Activated naive CD4-positive, alpha-beta T cell treated with anti-CD3 and anti-CD28 coated beads, Interleukin-2, amount 10 ng/mL, durations not matched to agents 7 days and 5 days (primary cell): Measurements from ENCODE around the gene ZNF367.
A peak's percentile ranks its signal among the peaks of the same experiment; 100 is the strongest.

Source experiments
- CTCF ChIA-PET: fragments of 350-600 bp; sonication (Branson Sonifier 250); formaldehyde crosslinking; loops from one replicate; lab custom pipeline; 2021; ENCODE audit warnings: antibody characterized with exemption; lab: Charles Lee
- DNase-seq: peaks from one replicate; pipeline ENCODE4 v3.0.0-alpha.2; 2020
- H3K27ac Mint-ChIP-seq: one replicate; pipeline ENCODE4 v1.8.0; 2021; ENCODE audit warnings: mild to moderate bottlenecking, moderate library complexity, mixed read lengths
- H3K27me3 Mint-ChIP-seq: one replicate; pipeline ENCODE4 v1.8.0; 2021; ENCODE audit warnings: mild to moderate bottlenecking, mixed read lengths
- H3K36me3 Mint-ChIP-seq: one replicate; pipeline ENCODE4 v1.8.0; 2021; ENCODE audit warnings: mixed read lengths
- H3K4me1 Mint-ChIP-seq: one replicate; pipeline ENCODE4 v1.8.0; 2021; ENCODE audit warnings: mixed read lengths
- H3K4me3 Mint-ChIP-seq: one replicate; pipeline ENCODE4 v1.8.0; 2021; ENCODE audit warnings: mild to moderate bottlenecking, moderate library complexity, mixed read lengths
- H3K9me3 Mint-ChIP-seq: one replicate; pipeline ENCODE4 v1.8.0; 2021; ENCODE audit warnings: mixed read lengths

The ZNF367 gene

DNA sequence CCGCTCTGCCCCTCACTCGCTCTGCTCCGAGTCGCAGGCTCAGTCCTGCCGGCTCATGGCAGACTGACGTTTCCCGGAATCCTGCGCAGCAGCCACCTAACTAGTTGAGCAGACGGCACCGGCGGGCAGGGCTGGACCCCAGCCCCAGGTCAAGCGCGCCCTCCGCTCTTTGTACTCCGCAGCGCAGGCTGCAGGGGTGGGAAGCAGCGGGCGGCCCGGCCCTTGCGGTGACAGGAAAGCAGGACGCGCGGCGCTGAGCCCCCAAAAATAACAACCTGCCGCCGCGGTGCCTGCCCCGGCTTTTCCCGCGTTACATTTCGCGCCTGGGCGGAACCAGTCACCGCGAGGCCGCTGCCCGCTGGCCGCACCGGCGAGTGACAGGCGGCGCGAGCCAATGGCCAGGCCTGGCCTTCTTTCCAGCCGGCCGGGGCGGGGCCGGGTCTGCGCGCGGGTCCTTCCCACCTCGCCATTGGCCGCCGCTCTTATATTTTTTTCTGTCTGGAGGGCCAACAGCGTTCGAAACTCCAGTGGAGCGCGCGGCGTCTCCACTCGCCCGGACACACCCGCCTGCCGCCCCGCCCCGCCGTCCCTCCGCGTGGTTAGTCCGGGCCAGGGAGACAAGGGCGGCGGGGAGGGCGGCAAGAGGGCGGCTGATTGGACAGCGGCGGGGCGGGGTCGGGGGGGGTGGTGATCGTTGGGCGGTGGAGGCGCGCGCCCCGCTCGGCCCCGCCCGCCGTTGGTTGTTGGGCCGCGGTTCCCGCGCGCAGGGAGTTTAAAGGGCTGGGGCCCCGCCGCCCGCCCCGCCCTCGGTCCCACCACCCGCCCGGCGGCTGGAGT, at the start of gene ZNF367:
TSS of gene ZNF367 (minus strand) at position 288 of the 837 bp plus-strand sequence. CDS start 338 bp downstream, outside the sequence.
- peak; percentile 98 for DNase-seq
- CTCF ChIA-PET = no interaction called here
- peak within 1 kb of the TSS; percentile 83 for H3K4me3 Mint-ChIP-seq
- peaks cover 51% of the 10 kb centered on the region for H3K4me1 Mint-ChIP-seq
- H3K27ac Mint-ChIP-seq = peak within 1 kb of the TSS; percentile 98
- no peaks in the 10 kb centered on the region for H3K27me3 Mint-ChIP-seq
- no peaks in the 10 kb centered on the region for H3K9me3 Mint-ChIP-seq
- H3K36me3 Mint-ChIP-seq = peaks cover 10% of the 10 kb centered on the region

- DNase-seq = no peak
- Mint-ChIP-seq H3K4me3 (no peak overlapping the region), H3K27ac (no peak overlapping the region), H3K4me1 (no peaks in the 10 kb centered on the region), H3K36me3 (peaks cover 18% of the 10 kb centered on the region), H3K9me3 (no peaks in the 10 kb centered on the region), H3K27me3 (no peaks in the 10 kb centered on the region)
- CTCF ChIA-PET = no interaction called here
Measured at GRCh38 chr9:96467784-96468183, 49.6 kb upstream of the ZNF367 start.

- CTCF ChIA-PET = no interaction called here
- no peaks in the 10 kb centered on the region for H3K27me3 Mint-ChIP-seq
- no peak for DNase-seq
- no peak overlapping the region for H3K4me3 Mint-ChIP-seq
- H3K27ac Mint-ChIP-seq = no peak overlapping the region
- H3K9me3 Mint-ChIP-seq = no peaks in the 10 kb centered on the region
- H3K4me1 Mint-ChIP-seq = no peaks in the 10 kb centered on the region
- peaks cover 14% of the 10 kb centered on the region for H3K36me3 Mint-ChIP-seq
Measured at GRCh38 chr9:96464426-96464825, 46.3 kb upstream of the ZNF367 start.

GRCh38 chr9:96462541-96462940, 44.4 kb upstream of the ZNF367 start:
- no peak for DNase-seq
- peaks cover 19% of the 10 kb centered on the region for H3K36me3 Mint-ChIP-seq
- H3K27ac Mint-ChIP-seq = no peak overlapping the region
- CTCF ChIA-PET = interaction anchor here (0.6 kb wide), 2 partner anchors 81 to 1118 kb away, joined by 3 read pairs; no protein-coding TSS in a partner anchor
- H3K4me1 Mint-ChIP-seq = peaks cover 4% of the 10 kb centered on the region
- H3K9me3 Mint-ChIP-seq = no peaks in the 10 kb centered on the region
- H3K27me3 Mint-ChIP-seq = no peaks in the 10 kb centered on the region
- no peak overlapping the region for H3K4me3 Mint-ChIP-seq

DNA sequence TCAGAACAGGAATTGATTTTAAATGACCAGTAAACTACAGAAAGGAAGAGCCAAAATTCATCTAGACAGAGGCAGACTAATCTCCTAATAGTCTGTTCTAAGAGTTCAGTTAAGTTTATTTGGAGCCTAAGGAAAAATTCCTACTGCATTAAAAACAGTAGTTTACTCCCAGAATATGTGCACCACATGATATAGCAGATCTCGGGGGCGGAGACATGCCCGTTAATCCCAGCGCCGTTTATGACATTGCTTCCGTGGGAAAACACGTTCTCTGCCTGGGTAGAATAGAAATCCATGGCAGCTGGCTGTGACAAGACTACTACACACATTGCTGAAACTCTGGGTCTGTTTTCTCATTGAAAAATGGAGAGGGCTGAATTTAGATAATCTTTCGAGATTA, 43.2 kb upstream of the ZNF367 start:
- no peaks in the 10 kb centered on the region for H3K27me3 Mint-ChIP-seq
- H3K4me3 Mint-ChIP-seq = no peak overlapping the region
- CTCF ChIA-PET = no interaction called here

GRCh38 chr9:96460882-96461281, 42.7 kb upstream of the ZNF367 start:
- H3K27ac Mint-ChIP-seq = no peak overlapping the region
- no peak overlapping the region for H3K4me3 Mint-ChIP-seq
- H3K4me1 Mint-ChIP-seq = peaks cover 4% of the 10 kb centered on the region
- no peak for DNase-seq
- CTCF ChIA-PET = no interaction called here
- no peaks in the 10 kb centered on the region for H3K27me3 Mint-ChIP-seq
- no peaks in the 10 kb centered on the region for H3K9me3 Mint-ChIP-seq
- peaks cover 16% of the 10 kb centered on the region for H3K36me3 Mint-ChIP-seq

More for the DNA sequence above, 43.2 kb upstream of the ZNF367 start:
- no peak for DNase-seq
- Mint-ChIP-seq H3K9me3 (no peaks in the 10 kb centered on the region), H3K27ac (no peak overlapping the region), H3K36me3 (peaks cover 16% of the 10 kb centered on the region), H3K4me1 (peaks cover 4% of the 10 kb centered on the region)

- H3K9me3 Mint-ChIP-seq = no peaks in the 10 kb centered on the region
- CTCF ChIA-PET = no interaction called here
Measured at GRCh38 chr9:96460470-96460869, 42.3 kb upstream of the ZNF367 start.

DNA sequence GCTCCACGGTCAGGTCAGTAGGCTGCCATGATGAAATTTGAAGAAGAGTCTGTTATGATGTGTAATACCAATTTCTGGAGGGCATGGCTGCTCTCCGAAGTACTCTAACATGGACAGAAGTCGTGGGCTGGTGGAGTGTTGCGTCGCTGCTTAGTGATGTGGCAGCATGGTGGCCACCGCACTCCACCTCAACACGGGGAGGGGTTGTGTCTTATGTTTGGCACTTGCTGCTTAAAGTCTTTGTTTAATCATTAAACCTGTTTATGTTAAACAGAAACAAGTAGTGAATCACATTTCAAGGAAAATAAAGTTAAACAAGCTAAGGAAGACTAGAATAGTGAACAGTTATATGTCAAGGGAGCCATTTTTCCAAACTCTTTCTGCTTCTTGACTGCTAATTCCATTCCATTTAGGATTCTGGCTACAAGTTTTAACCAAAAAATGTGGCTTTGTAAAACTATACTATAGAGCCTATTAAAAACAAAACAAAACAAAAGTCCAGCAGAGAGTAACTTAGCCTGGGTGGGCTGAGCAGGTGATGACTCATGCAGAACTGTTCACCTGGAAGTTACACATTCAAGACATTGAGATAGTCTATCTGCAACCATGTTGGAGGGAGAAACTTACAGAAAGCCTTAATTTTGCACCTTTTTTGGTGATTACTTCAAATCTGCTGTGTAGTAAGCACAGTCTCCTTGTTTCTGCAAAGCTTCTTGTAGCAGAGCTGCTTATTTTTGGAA, 41.3 kb upstream of the ZNF367 start:
- Mint-ChIP-seq H3K9me3 (no peaks in the 10 kb centered on the region), H3K27ac (no peak overlapping the region), H3K27me3 (no peaks in the 10 kb centered on the region), H3K4me1 (peaks cover 4% of the 10 kb centered on the region), H3K4me3 (no peak overlapping the region), H3K36me3 (peaks cover 8% of the 10 kb centered on the region)
- CTCF ChIA-PET = no interaction called here
- DNase-seq = no peak

More at GRCh38 chr9:96460470-96460869, 42.3 kb upstream of the ZNF367 start:
- DNase-seq = no peak
- Mint-ChIP-seq H3K27ac (no peak overlapping the region), H3K4me1 (peaks cover 4% of the 10 kb centered on the region), H3K27me3 (no peaks in the 10 kb centered on the region), H3K4me3 (no peak overlapping the region), H3K36me3 (peaks cover 11% of the 10 kb centered on the region)

- Mint-ChIP-seq H3K9me3 (no peaks in the 10 kb centered on the region), H3K4me1 (peaks cover 8% of the 10 kb centered on the region), H3K27ac (no peak overlapping the region), H3K27me3 (no peaks in the 10 kb centered on the region), H3K4me3 (no peak overlapping the region), H3K36me3 (peaks cover 8% of the 10 kb centered on the region)
- CTCF ChIA-PET = no interaction called here
- no peak for DNase-seq
Measured at GRCh38 chr9:96458226-96458625, 40.1 kb upstream of the ZNF367 start.

DNA sequence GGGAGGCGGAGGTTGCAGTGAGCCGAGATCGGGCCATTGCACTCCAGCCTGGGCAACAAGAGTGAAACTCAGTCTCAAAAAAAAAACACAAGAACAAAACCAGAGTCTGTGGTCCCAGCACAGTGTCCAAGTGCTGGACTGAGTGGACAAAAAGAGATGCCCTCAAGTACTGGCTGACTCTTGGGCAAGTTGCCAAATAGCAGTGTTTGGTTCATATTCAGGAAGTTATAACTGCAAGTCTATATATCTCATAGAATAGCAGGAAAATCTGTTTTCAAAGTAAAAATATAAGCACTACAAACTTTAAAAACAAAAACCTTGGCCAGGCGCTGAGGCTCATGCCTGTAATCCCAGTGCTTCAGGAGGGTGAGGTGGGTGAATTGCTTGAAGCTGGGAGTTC, 39.1 kb upstream of the ZNF367 start:
- CTCF ChIA-PET = no interaction called here
- no peak overlapping the region for H3K4me3 Mint-ChIP-seq
- H3K27me3 Mint-ChIP-seq = no peaks in the 10 kb centered on the region
- no peak for DNase-seq
- H3K27ac Mint-ChIP-seq = no peak overlapping the region
- peaks cover 8% of the 10 kb centered on the region for H3K36me3 Mint-ChIP-seq
- H3K4me1 Mint-ChIP-seq = peaks cover 12% of the 10 kb centered on the region
- no peaks in the 10 kb centered on the region for H3K9me3 Mint-ChIP-seq

GRCh38 chr9:96453625-96454024, 35.5 kb upstream of the ZNF367 start:
- H3K27ac Mint-ChIP-seq = no peak overlapping the region

DNA sequence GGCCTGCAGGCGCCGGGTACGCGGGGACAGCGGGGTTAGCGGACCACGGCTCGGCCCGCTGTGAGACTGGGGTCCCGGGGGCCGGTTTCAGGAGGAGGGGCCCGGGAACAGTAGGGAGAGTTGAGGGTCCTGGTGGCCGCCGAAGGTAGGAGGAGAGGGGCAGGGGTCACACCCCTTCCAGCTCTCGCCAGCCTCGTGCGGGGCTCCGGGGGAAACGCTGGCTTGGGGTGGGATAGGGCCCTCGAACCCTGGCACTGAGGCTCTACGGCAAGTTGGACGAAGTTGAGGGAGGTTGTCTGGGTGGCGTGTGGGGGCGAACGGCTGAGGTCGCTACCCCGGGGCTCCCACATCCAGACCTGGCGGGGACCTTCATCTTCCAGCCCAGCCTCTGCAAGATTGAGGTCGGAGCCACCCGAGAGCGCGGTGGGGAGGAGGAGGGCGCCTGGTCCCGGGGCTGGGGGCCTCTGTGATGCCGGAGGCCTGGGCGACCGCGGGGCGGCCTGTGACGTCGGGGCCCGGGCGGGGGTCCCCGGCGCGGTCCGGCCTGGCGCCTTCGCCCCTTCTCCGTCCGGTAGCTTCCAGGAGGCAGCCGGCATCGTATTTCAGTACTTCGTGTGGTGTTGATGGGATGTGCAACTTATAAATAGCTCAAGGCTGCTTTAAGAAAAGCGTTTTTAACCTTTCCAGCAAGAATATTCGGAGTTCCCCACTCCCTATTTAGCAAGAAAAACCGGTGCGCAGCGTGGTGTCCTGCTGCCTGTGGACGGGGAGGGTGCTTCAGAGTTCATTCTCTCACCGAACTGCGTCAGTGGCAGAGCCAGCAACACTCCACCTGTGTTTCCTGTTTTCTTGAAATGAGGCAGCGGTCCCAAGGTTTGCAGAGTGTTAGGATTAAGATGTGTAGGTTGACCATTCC, 32.7 kb upstream of the ZNF367 start:
- CTCF ChIA-PET = interaction anchor here (1.1 to 2.4 kb wide), 3 partner anchors 26 to 216 kb away, joined by 4 to 5 read pairs (median 4); no protein-coding TSS in a partner anchor
- peaks cover 25% of the 10 kb centered on the region for H3K27me3 Mint-ChIP-seq
- H3K4me3 Mint-ChIP-seq = peak overlapping the region; percentile 85
- peak; percentile 57 for DNase-seq
- H3K36me3 Mint-ChIP-seq = no peaks in the 10 kb centered on the region
- no peaks in the 10 kb centered on the region for H3K9me3 Mint-ChIP-seq
- peaks cover 25% of the 10 kb centered on the region for H3K4me1 Mint-ChIP-seq
- peak overlapping the region; percentile 86 for H3K27ac Mint-ChIP-seq

More at GRCh38 chr9:96453625-96454024, 35.5 kb upstream of the ZNF367 start:
- Mint-ChIP-seq H3K4me3 (no peak overlapping the region), H3K9me3 (no peaks in the 10 kb centered on the region), H3K27me3 (peaks cover 11% of the 10 kb centered on the region), H3K36me3 (peaks cover 3% of the 10 kb centered on the region), H3K4me1 (peaks cover 24% of the 10 kb centered on the region)
- CTCF ChIA-PET = no interaction called here
- no peak for DNase-seq

GRCh38 chr9:96449845-96450612, 31.9 kb upstream of the ZNF367 start, which contains the start of gene HABP4:
Gene HABP4 (plus strand): TSS chr9:96450169. CDS start chr9:96450280, 111 bp downstream.
- Mint-ChIP-seq H3K4me1 (peaks cover 25% of the 10 kb centered on the region), H3K27ac (peak within 1 kb of the TSS; percentile 33), H3K9me3 (no peaks in the 10 kb centered on the region), H3K27me3 (peaks cover 31% of the 10 kb centered on the region), H3K36me3 (no peaks in the 10 kb centered on the region), H3K4me3 (peak within 1 kb of the TSS; percentile 85)
- CTCF ChIA-PET = interaction anchor here (1.0 to 2.4 kb wide), 3 partner anchors 15 to 217 kb away, joined by 4 to 5 read pairs (median 5); no protein-coding TSS in a partner anchor
- peak; percentile 96 for DNase-seq
